ENCODE results near the gene ANAPC5.
"Not testable (repeated sequence)": the region's sequence is repeated elsewhere in the genome, so short reads cannot be mapped to it uniquely, and the experiment has no call there.

Gene ANAPC5

DNA sequence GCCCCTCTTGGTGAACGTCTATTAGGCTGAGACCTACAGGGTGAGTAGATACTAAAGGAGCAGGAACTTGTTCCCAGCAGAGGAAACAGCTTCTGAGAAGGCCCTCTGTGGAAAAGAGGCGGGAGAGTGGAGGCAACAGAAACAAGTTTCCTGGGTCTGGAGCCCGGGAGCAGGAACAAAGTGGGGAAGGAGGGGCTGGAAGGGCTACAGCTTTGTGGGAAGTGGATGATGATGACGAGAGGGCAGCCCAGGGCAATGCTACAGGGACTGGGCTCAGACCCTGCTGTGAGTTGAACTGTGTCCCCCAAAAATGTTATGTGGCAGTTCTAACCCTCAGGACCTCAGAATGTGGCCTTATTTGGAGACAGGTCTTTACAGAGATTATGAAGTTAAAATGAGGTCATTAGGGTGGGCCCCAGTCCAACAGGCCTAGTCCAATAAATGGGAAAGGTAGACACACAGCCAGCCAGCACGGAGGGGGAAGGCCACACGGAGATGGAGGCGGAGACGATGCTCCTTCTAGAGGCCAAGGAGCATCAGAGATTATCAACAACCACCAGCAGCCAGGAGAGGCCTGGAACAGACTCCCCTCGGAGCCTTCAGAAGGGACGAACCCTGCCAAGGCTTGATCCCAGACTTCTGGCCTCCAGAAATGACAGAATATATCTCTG is 70.0 kb downstream of the ANAPC5 start:
- no peak for DNase-seq
- H3K4me3 Mint-ChIP-seq: no peak overlapping the region

DNA sequence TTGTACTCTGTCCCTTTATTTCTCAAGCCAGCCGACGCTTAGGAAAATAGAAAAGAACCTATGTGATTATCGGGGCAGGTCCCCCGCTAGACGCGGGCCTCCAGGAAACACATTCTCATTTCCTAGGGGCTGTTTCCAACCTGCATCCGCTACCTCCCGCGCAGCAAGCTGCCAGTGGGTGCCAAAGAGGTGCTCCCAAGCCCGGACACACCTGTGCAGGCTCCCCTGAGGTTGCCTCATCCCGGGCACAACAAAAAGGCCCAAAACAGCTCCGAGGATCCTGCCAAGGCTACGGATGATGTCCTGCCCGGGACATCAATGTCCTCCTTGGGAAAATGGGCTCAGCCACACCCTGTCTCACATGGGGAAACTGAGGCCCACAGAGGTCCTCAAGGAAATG is 71.1 kb downstream of the ANAPC5 start:
- not testable (repeated sequence) for H3K4me1 Mint-ChIP-seq; H3K9me3 Mint-ChIP-seq; H3K4me3 Mint-ChIP-seq; H3K27me3 Mint-ChIP-seq (ENCODE audit: low read depth, poor library complexity); DNase-seq
- Mint-ChIP-seq H3K27ac (peak overlapping the region; percentile 36), H3K36me3 (ENCODE audit: low read depth) (peaks cover 33% of the 10 kb centered on the region)

More for the DNA sequence above, 70.0 kb downstream of the ANAPC5 start:
- H3K4me1 Mint-ChIP-seq: no peaks in the 10 kb centered on the region
- H3K27me3 Mint-ChIP-seq (ENCODE audit: low read depth, poor library complexity): no peaks in the 10 kb centered on the region
- TF ChIP-seq, protein P1, sequence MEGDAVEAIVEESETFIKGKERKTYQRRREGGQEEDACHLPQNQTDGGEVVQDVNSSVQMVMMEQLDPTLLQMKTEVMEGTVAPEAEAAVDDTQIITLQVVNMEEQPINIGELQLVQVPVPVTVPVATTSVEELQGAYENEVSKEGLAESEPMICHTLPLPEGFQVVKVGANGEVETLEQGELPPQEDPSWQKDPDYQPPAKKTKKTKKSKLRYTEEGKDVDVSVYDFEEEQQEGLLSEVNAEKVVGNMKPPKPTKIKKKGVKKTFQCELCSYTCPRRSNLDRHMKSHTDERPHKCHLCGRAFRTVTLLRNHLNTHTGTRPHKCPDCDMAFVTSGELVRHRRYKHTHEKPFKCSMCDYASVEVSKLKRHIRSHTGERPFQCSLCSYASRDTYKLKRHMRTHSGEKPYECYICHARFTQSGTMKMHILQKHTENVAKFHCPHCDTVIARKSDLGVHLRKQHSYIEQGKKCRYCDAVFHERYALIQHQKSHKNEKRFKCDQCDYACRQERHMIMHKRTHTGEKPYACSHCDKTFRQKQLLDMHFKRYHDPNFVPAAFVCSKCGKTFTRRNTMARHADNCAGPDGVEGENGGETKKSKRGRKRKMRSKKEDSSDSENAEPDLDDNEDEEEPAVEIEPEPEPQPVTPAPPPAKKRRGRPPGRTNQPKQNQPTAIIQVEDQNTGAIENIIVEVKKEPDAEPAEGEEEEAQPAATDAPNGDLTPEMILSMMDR (IDR thresholded peaks at IDR 0.05): no peak
- H3K36me3 Mint-ChIP-seq (ENCODE audit: low read depth): peaks cover 29% of the 10 kb centered on the region
- H3K27ac Mint-ChIP-seq: peak overlapping the region; percentile 71
- no peaks in the 10 kb centered on the region for H3K9me3 Mint-ChIP-seq

DNA sequence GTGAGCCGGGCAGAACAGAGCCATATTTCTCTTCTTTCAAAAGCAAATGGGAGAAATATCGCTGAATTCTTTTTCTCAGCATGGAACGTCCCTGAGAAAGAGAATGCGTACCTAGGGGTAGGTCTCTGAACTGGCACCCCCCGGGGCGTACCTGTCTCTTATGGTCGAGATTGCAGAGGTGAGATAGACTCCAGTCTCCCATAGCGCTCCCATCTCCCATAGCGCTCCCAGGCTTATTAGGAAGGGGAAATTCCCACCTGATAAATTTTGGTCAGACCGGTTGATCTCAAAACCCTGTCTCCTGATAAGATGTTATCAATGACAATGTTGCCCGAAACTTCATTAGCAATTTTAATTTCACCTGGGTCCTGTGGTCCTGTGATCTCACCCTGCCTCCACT is 71.7 kb downstream of the ANAPC5 start:
- not testable (repeated sequence) for DNase-seq; H3K9me3 Mint-ChIP-seq; H3K27ac Mint-ChIP-seq; H3K27me3 Mint-ChIP-seq (ENCODE audit: low read depth, poor library complexity); H3K4me3 Mint-ChIP-seq; H3K4me1 Mint-ChIP-seq
- H3K36me3 Mint-ChIP-seq (ENCODE audit: low read depth): peaks cover 36% of the 10 kb centered on the region

DNA sequence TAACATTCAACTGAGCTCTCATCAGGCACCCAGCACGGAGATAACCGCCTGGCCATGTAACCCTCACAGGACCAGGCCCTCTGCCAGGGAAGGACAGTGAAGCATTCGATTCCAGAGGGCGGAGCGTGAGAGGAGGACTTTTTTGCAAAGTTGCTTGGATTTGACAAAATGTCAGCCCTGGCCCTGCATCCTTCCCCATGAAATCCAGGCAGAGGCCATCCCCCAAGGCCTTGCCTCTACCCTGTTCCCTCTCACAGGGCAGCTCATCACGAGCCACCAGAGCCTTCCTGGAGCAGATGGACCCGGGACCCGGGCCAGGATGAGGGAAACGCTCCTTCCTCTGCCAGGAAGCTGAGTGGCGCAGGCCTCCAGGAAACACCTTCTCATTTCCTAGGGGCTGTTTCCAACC is 72.7 kb downstream of the ANAPC5 start:
- no peaks in the 10 kb centered on the region for H3K9me3 Mint-ChIP-seq
- H3K27me3 Mint-ChIP-seq (ENCODE audit: low read depth, poor library complexity): no peaks in the 10 kb centered on the region
- H3K27ac Mint-ChIP-seq: no peak overlapping the region
- H3K36me3 Mint-ChIP-seq (ENCODE audit: low read depth): peaks cover 42% of the 10 kb centered on the region
- no peaks in the 10 kb centered on the region for H3K4me1 Mint-ChIP-seq
- H3K4me3 Mint-ChIP-seq: no peak overlapping the region
- TF ChIP-seq, protein P1 (IDR thresholded peaks at IDR 0.05): no peak
- DNase-seq: no peak

DNA sequence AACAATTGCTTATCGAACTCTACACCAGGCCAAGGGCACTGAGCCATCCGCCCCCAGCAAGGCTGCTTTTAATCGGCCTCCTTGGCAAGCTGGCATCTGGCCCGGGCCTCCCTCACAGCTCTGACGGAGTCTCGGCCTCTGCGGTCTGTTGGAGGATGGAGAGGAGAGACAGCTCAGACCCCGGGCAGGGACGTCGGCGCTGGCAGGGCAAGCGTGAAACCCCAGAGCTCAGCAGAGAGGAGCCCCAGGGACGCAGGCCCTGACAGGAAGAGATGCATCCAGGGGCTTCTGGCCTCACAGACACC is 73.2 kb downstream of the ANAPC5 start:
- Mint-ChIP-seq H3K36me3 (ENCODE audit: low read depth) (peaks cover 44% of the 10 kb centered on the region), H3K27me3 (ENCODE audit: low read depth, poor library complexity) (no peaks in the 10 kb centered on the region), H3K4me1 (no peaks in the 10 kb centered on the region), H3K9me3 (no peaks in the 10 kb centered on the region), H3K4me3 (no peak overlapping the region), H3K27ac (no peak overlapping the region)
- TF ChIP-seq, protein P1 (IDR thresholded peaks at IDR 0.05): no peak
- DNase-seq: no peak

DNA sequence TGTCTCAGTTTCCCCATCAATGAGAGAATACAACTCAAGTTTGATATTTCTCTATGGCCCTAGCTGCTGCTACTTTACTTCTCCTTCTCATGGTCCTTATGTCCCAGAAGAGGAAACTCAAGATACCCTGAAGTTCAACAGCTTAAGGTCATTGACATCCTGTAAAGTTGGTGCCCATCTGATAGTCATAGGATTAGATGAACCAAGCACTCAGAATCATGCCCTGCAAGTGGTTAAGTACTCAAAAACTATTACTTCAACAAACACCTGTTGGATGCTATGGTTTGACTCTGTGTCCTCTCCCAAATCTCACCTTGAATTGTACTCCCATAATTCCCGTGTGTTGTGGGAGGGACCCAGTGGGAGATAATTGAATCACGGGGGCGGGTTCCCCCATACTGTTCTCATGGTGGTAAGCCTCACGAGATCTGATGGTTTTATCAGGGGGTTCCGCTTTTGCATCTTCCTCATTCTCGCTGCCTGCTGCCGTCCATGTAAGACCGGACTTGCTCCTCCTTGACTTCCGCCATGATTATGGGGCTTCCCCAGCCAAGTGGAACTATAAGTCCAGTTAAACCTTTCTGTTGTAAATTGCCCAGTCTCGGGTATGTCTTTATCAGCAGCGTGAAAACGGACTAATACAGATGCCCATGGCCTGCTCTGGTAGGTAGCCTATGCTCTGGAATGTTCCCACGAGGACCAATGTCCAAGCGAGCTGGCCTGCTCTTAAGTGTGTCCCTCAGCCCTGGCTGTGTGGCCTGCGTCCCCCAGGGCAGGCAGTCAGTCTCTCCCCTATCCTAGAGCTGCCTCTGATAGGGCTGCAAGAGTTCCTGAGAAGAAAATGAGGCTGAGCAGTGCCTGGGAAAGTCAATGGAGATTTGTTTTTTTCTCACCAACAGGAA is 73.8 kb downstream of the ANAPC5 start:
- H3K27ac Mint-ChIP-seq: no peak overlapping the region
- TF ChIP-seq, protein P1 (IDR thresholded peaks at IDR 0.05): no peak
- H3K4me1 Mint-ChIP-seq: no peaks in the 10 kb centered on the region
- no peaks in the 10 kb centered on the region for H3K9me3 Mint-ChIP-seq
- H3K27me3 Mint-ChIP-seq (ENCODE audit: low read depth, poor library complexity): no peaks in the 10 kb centered on the region
- H3K4me3 Mint-ChIP-seq: no peak overlapping the region
- peaks cover 49% of the 10 kb centered on the region for H3K36me3 Mint-ChIP-seq (ENCODE audit: low read depth)
- DNase-seq: no peak
